SK-N-SH (cell line): ENCODE data around the gene RGS7. TPM values are rescaled to one million over a fixed set of nuclear protein-coding genes. Genes with fewer than 3 reads are reported as not detected.

ENCODE experiments used
- CTCF ChIA-PET: fragments of 300-600, 350-600 bp; formaldehyde crosslinking; extraction: SDS; loops from one replicate; lab custom pipeline; 2021; lab: Yijun Ruan, JAX
- POLR2A ChIA-PET: fragments of 350-600 bp; sonication (Branson Sonifier 250); formaldehyde crosslinking; extraction: SDS; loops from one replicate; lab custom pipeline; 2020; ENCODE audit warnings: antibody characterized with exemption, inconsistent platforms; lab: Yijun Ruan, JAX
- DNase-seq: peaks from one replicate; pipeline ENCODE4 v3.0.0; 2012
- H2AFZ ChIP-seq: fragments of 200-600 bp; sonication (generic); 2 replicates; pipeline ENCODE4 v1.8.1; 2016; ENCODE audit warnings: antibody characterized with exemption, mild to moderate bottlenecking, low read depth
- H3F3A ChIP-seq: fragments of 200-600 bp; sonication (generic); replicated peaks from 2 replicates; pipeline ENCODE3; 2016; ENCODE audit warnings: antibody characterized with exemption, mild to moderate bottlenecking; ENCODE audit not compliant: insufficient read depth
- H3K27ac ChIP-seq, 2 experiments: fragments of 200-500 bp in 1 of 2; fragments of 200-600 bp in 1 of 2; sonication (Bioruptor generic) in 1 of 2; sonication (generic), shearing (Covaris generic) in 1 of 2; 2 replicates each; pipeline versions ENCODE4 v1.5.1 to v1.6.1; 2014 to 2016; ENCODE audit warnings: low read depth in 2 of 2, inconsistent platforms in 1 of 2, low read length in 1 of 2, mild to moderate bottlenecking in 1 of 2, mixed read lengths in 1 of 2
- H3K27me3 ChIP-seq: fragments of 200-600 bp; sonication (generic), shearing (Covaris generic); 2 replicates; pipeline ENCODE4 v1.6.1; 2016; ENCODE audit warnings: mixed run types; ENCODE audit not compliant: insufficient read depth
- H3K36me3 ChIP-seq, 2 experiments: fragments of 200-500 bp in 1 of 2; fragments of 200-600 bp in 1 of 2; sonication (Bioruptor generic) in 1 of 2; sonication (generic) in 1 of 2; replicated peaks in 1 of 2; 2 replicates each; pipeline versions ENCODE3 to v1.5.1; 2014 to 2016; ENCODE audit warnings: low read length in 1 of 2, mild to moderate bottlenecking in 1 of 2; ENCODE audit not compliant: insufficient read depth in 2 of 2, control insufficient read depth in 1 of 2
- H3K4me1 ChIP-seq, 2 experiments: fragments of 200-500 bp in 1 of 2; fragments of 200-600 bp in 1 of 2; sonication (Bioruptor generic) in 1 of 2; sonication (generic), shearing (Covaris generic) in 1 of 2; 2 replicates each; pipeline versions ENCODE4 v1.5.1 to v1.6.1; 2014 to 2016; ENCODE audit warnings: low read depth in 1 of 2, low read length in 1 of 2, mixed run types in 1 of 2; ENCODE audit not compliant: insufficient read depth in 2 of 2, control insufficient read depth in 1 of 2
- H3K4me2 ChIP-seq: fragments of 200-600 bp; sonication (generic), shearing (Covaris generic); 2 replicates; pipeline ENCODE4 v1.6.1; 2017; ENCODE audit warnings: mixed run types
- H3K4me3 ChIP-seq, 2 experiments: fragments of 200-500 bp in 1 of 2; fragments of 200-600 bp in 1 of 2; sonication (Bioruptor generic) in 1 of 2; sonication (generic), shearing (Covaris generic) in 1 of 2; 2 replicates each; pipeline versions ENCODE4 v1.5.1 to v1.8.1; 2014 to 2016; ENCODE audit warnings: low read depth in 2 of 2, inconsistent platforms in 1 of 2, low read length in 1 of 2, mild to moderate bottlenecking in 1 of 2, mixed read lengths in 1 of 2, moderate library complexity in 1 of 2
- H3K79me2 ChIP-seq: fragments of 200-600 bp; sonication (generic); 2 replicates; pipeline ENCODE4 v1.8.1; 2017; ENCODE audit warnings: mild to moderate bottlenecking; ENCODE audit not compliant: insufficient read depth
- H3K9ac ChIP-seq: fragments of 200-600 bp; sonication (generic); 2 replicates; pipeline ENCODE4 v1.6.1; 2017; ENCODE audit warnings: mixed run types
- H3K9me2 ChIP-seq: fragments of 200-600 bp; sonication (generic); 2 replicates; pipeline ENCODE4 v1.6.1; 2017; ENCODE audit warnings: mixed run types
- H3K9me3 ChIP-seq: fragments of 200-600 bp; sonication (generic); 2 replicates; pipeline ENCODE4 v1.6.1; 2017; ENCODE audit warnings: mixed run types, mild to moderate bottlenecking, moderate library complexity
- H4K20me1 ChIP-seq: fragments of 200-600 bp; sonication (generic); 2 replicates; pipeline ENCODE4 v1.6.1; 2017; ENCODE audit warnings: mild to moderate bottlenecking, mixed run types; ENCODE audit not compliant: insufficient read depth
- CTCF ChIP-seq: fragments of 200-600 bp; sonication (generic); IDR thresholded peaks from 2 replicates; pipeline ENCODE4 v1.6.1; 2017; ENCODE audit warnings: antibody characterized with exemption, mild to moderate bottlenecking, moderate library complexity
- EP300 ChIP-seq, 2 experiments: IDR thresholded peaks; 2 replicates each; pipeline versions ENCODE4 v1.4.0 to v1.6.1; 2012; ENCODE audit warnings: borderline replicate concordance in 1 of 2, low read depth in 1 of 2, low read length in 1 of 2
- FOXM1 ChIP-seq: IDR thresholded peaks from 2 replicates; pipeline ENCODE4 v1.4.0; 2012; ENCODE audit warnings: low read depth, mild to moderate bottlenecking
- GABPA ChIP-seq: IDR thresholded peaks from 2 replicates; pipeline ENCODE4 v1.4.0; 2012; ENCODE audit warnings: low read depth, mild to moderate bottlenecking
- RCOR1 ChIP-seq: fragments of 150-350 bp; IDR thresholded peaks from 2 replicates; pipeline ENCODE4 v1.6.1; 2017; ENCODE audit warnings: antibody characterized with exemption, low read length
- REST ChIP-seq: IDR thresholded peaks from 2 replicates; pipeline ENCODE4 v1.6.1; 2012; ENCODE audit warnings: mild to moderate bottlenecking, low read depth, low read length, moderate library complexity
- SIN3A ChIP-seq: IDR thresholded peaks from 2 replicates; pipeline ENCODE4 v1.6.1; 2012; ENCODE audit warnings: low read depth, mild to moderate bottlenecking, low read length, moderate library complexity, borderline replicate concordance
- TAF1 ChIP-seq: IDR thresholded peaks from 2 replicates; pipeline ENCODE4 v1.6.1; 2012; ENCODE audit warnings: low read depth, mild to moderate bottlenecking, low read length, moderate library complexity, borderline replicate concordance
- USF2 ChIP-seq: fragments of 150-350 bp; IDR thresholded peaks from 2 replicates; pipeline ENCODE4 v1.6.1; 2017; ENCODE audit warnings: antibody characterized with exemption, low read length, low read depth, borderline replicate concordance
- YY1 ChIP-seq: IDR thresholded peaks from 2 replicates; pipeline ENCODE4 v1.4.0; 2012; ENCODE audit warnings: low read depth, mild to moderate bottlenecking
- whole genome bisulfite sequencing: methylation state at CpG from one replicate; pipeline ENCODE4 v1.1.6; 2017; ENCODE audit warnings: low lambda C conversion rate; 5-methylcytosine and 5-hydroxymethylcytosine counted together
- polyA plus RNA-seq, 3 experiments: library from polyadenylated mRNA; depleted of rRNA; stranded (reverse); fragments of >200 nt; gene quantifications; 2 replicates each; pipeline ENCODE4 v1.2.3, GENCODE V29; 2012

The RGS7 gene
- polyA plus RNA-seq, 1 of the 3 experiments (the other 2 are of a cell fraction): 0.36 TPM

- no peak for DNase-seq
- CTCF ChIA-PET: no interaction called here
- POLR2A ChIA-PET: no interaction called here
Measured at GRCh38 chr1:241299347-241299746, 57.7 kb downstream of the RGS7 start.

More at GRCh38 chr1:241299347-241299746, 57.7 kb downstream of the RGS7 start:
- no peak for TF ChIP-seq EP300 (IDR thresholded peaks at IDR 0.05; ENCODE audit: borderline replicate concordance in 1 of 2, low read depth in 1 of 2, low read length in 1 of 2)
- TF ChIP-seq TAF1: no peak
- no peak for TF ChIP-seq YY1
- TF ChIP-seq REST: no peak
- no peak for TF ChIP-seq GABPA
- TF ChIP-seq USF2: no peak
- no peak for TF ChIP-seq SIN3A
- no peak for TF ChIP-seq RCOR1
- no peak for TF ChIP-seq FOXM1
- no peak for TF ChIP-seq CTCF
- TF ChIP-seq, all 33 proteins: peak for 0
- Histone ChIP-seq H3K79me2 (no peaks in the 10 kb centered on the region), H2AFZ (no peak overlapping the region), H3K9me2 (no peaks in the 10 kb centered on the region), H3K9me3 (no peaks in the 10 kb centered on the region), H3K27ac (no peak overlapping the region), H3F3A (no peaks in the 10 kb centered on the region), H4K20me1 (no peaks in the 10 kb centered on the region), H3K36me3 (no peaks in the 10 kb centered on the region), H3K27me3 (no peaks in the 10 kb centered on the region), H3K4me3 (no peak overlapping the region), H3K9ac (no peak overlapping the region), H3K4me2 (no peak overlapping the region), H3K4me1 (peaks cover 0 to 3% of the 10 kb centered on the region in 2 experiments; a peak in 1 of 4 replicates)
- 48% methylated on average over 2 of the region's 2 CpGs for WGBS
